KG1 (cell line): ENCODE measurements around the gene ATP5F1D.
"Not testable (repeated sequence)": the region's sequence is repeated elsewhere in the genome, so short reads cannot be mapped to it uniquely, and the experiment has no call there.

ENCODE experiments used
- DNase-seq: peaks from one replicate; lab custom pipeline; 2025; lab: John Stamatoyannopoulos, UW

The ATP5F1D gene

DNA sequence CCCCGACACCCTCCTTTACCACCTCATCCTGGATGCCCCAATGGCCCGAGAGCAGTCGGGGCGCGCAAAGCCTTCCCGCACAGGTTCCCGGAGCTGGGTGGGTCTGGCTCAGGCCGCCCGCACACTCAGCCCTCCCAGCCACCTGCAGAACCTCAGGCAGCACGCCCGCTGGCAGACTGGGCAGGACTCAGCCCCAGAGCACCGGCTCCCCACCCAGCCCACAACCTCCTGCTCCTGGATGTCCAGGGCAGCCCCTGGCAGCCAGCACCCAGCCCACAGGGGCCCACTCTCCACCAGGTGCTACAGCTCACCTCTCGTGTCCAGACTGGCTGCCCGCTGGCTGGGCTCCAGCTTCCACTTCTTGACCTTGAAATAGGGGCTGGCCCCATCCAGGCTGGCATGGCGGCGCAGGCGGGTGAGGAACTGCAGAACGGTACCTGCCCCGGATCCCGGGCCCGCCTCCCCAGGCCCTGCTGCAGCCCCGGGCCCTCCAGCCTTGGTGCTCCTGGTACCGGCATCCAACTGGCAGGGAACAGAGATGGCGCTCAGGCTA, 8.4 kb upstream of the ATP5F1D start:
- DNase-seq = no peak

DNA sequence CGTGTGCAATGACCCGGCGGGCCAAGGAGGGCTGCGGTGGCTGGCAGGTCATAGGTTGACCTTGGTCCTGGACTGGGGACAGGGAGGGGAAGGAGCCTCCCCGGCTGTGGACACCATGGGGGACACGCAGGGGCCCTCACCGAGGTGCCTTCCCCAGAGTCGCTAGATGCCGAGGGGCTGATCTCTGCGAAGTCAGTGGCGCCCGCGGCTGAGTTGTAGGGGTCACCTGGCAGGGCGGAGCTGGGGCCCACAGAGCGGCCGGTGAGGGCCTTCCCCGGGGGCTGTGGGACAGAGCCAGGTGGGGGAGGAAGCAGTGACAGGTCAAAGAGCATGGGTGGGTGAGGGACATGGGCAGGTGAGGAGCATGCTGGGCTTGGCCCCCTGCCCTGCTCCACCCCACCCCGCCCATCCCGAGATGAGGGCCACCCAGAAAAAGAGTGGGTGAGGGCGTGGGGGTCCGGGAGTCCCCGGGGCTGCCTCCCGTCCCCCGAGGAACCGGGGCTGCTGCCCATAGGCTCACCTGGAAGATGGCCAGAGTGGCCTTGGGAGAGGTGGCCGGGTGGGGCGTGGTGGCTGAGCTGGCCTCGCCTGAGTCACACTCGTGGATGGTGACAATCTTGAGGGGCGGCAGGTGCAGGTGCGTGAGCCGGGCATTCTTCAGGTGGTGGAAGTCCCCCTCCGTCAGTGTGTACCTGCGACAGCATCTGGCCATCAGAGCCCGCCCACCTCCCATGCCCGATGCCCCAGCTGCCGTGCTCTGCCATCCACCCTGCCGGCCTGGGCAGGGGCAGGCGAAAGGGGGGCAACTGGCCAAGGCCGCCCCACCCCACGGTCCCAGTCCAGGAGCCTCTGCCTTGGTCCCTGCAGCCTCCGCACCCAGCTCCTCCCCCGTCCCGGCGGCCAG, 7.2 kb upstream of the ATP5F1D start:
- no peak for DNase-seq

GRCh38 chr19:1234955-1235380, 6.6 kb upstream of the ATP5F1D start:
- DNase-seq = no peak

- DNase-seq = no peak
These were observed 5.7 kb upstream of the ATP5F1D start for GRCh38 chr19:1235625-1236538.

- no peak for DNase-seq
These were observed 5.0 kb upstream of the ATP5F1D start for GRCh38 chr19:1236576-1236975.

DNA sequence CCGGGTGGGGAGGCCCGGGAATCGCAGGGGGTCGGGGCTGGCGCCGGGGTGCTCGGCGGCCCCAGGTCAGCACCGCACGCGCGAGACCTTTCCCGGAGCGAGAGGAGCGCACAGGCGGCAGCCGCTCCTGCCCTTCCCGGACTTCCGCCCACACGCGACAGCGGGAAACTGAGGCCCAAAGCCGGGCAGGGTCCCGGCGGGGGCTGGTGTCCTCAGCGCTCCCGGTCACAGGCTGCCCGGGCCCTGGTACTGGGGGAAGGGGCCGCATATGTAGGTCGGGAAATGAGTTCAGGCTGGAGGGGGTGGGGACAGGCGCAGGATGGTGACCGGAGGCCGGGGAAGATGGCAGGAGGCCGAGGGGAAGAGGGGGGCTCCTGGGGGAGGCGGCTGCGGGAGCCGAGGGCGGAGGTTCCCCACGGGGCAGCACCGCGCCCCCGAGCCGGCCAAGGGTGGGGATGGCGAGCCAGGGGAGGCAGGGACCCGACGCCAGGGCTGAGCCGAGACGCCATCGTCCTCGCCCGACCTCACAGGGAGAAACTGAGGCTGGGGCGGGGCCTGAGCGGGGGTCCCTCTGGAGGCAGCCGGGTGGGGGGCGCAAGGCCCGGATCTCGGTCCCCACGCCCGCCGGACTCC, 4.4 kb upstream of the ATP5F1D start:
- no peak for DNase-seq

GRCh38 chr19:1237754-1238368, 3.7 kb upstream of the ATP5F1D start, which contains the start of gene CBARP:
TSS of gene CBARP (minus strand) at chr19:1238005. CDS start at chr19:1236100, 1,905 bp downstream.
- DNase-seq = no peak

- no peak for DNase-seq
These were observed 2.9 kb upstream of the ATP5F1D start for GRCh38 chr19:1238369-1239303.

DNA sequence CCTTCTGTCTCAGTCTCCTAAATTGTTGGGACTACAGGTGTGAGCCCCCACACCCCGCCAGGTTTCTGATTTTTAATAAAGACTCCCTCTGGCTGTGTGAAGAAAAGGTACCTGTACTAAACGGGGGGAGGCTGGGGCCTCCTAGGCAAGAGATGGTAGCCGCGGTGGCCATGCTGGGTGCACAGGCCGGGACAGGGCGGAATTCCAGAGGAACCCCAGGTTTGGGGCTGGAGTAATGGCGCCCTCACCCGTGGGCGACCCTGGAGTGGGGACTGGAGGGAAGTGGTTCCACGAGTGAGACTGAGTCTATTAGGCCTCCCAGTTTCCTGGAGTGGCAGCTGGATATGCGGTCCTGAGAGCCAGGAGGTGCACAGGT, 2.1 kb upstream of the ATP5F1D start:
- no peak for DNase-seq

- peak; percentile 59 for DNase-seq
These were observed 1.5 kb upstream of the ATP5F1D start for GRCh38 chr19:1239796-1240737.

DNA sequence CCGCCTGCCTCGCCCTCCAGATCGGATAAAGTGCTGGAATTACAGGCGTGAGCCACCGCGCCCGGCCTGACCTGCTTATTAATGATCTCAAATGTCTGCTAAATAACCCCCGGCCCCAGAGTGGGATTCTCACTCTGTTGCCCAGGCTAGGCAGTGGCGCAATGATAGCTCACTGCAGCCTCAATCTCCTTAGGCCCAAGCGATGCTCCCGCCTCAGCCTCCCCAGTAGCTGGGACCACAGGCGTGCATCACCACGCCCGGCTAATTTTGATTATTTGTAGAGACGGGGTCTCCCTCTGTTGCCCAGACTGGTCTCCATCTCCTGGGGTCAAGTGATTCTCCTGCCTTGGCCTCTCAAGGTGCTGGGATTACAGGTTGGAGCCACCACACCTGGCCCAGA, 626 bp upstream of the ATP5F1D start:
- DNase-seq = no peak

- peak; percentile 64 for DNase-seq
These were observed 2.5 kb downstream of the ATP5F1D start for GRCh38 chr19:1243768-1244692.

- DNase-seq = no peak
These were observed 3.3 kb downstream of the ATP5F1D start for GRCh38 chr19:1244693-1245451.

- DNase-seq = no peak
These were observed 4.1 kb downstream of the ATP5F1D start for GRCh38 chr19:1245494-1246264.

GRCh38 chr19:1246265-1247087, 4.9 kb downstream of the ATP5F1D start:
- DNase-seq = not testable (repeated sequence)

DNA sequence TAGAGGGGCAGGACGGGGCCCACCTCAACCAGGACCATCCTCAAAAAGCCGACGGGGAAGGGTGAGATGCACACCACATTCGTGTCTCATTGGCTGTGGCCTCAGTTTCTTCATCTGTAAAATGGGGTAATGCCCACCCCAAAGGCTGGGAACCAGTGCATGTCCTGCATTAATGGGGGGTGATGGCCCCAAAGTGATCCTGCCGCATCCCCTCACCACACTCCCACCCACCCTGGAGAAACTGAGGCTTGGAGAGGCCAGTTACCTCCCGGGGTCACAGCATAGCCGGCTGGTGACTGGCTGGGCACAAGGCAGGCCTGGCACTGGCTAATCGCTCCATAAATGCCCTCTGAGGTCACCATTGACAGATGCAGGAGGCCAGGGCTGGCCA, 6.2 kb downstream of the ATP5F1D start:
- DNase-seq = no peak
